8988T (cell line): ENCODE results near the gene IMMP1L.
A peak's percentile ranks its signal among the peaks of the same experiment; 100 is the strongest.
"Not testable (repeated sequence)": the region's sequence is repeated elsewhere in the genome, so short reads cannot be mapped to it uniquely, and the experiment has no call there.

Experiments used
- DNase-seq: peaks from one replicate; pipeline ENCODE4 v3.0.0; 2011

IMMP1L gene

GRCh38 chr11:31509429-31510345 lies at the start of gene IMMP1L, which contains the start of gene ELP4:
Gene IMMP1L, minus strand, starts transcription at chr11:31509622. Its CDS starts 46,346 bp downstream, at chr11:31463276.
Gene ELP4, plus strand, starts transcription at chr11:31509767. Its CDS starts 18 bp downstream, at chr11:31509785.
- DNase-seq = peak; percentile 76

- DNase-seq = no peak
Observed at GRCh38 chr11:31558001-31558400, 48.6 kb upstream of the IMMP1L start.

GRCh38 chr11:31555938-31556337 lies 46.5 kb upstream of the IMMP1L start:
- DNase-seq = no peak

GRCh38 chr11:31542862-31543261 lies 33.4 kb upstream of the IMMP1L start:
- DNase-seq = no peak

- no peak for DNase-seq
Observed at GRCh38 chr11:31535479-31535878, 26.1 kb upstream of the IMMP1L start.

GRCh38 chr11:31531293-31531692 lies 21.9 kb upstream of the IMMP1L start:
- DNase-seq = no peak

GRCh38 chr11:31529701-31530100 lies 20.3 kb upstream of the IMMP1L start:
- no peak for DNase-seq

GRCh38 chr11:31529189-31529588 lies 19.8 kb upstream of the IMMP1L start:
- no peak for DNase-seq

GRCh38 chr11:31521497-31522150 lies 12.2 kb upstream of the IMMP1L start:
- no peak for DNase-seq

GRCh38 chr11:31512117-31512516 lies 2.7 kb upstream of the IMMP1L start:
- no peak for DNase-seq

GRCh38 chr11:31509051-31509428 lies 382 bp downstream of the IMMP1L start:
- no peak for DNase-seq

GRCh38 chr11:31500560-31500959 lies 8.9 kb downstream of the IMMP1L start:
- DNase-seq = no peak

GRCh38 chr11:31499576-31500178 lies 9.7 kb downstream of the IMMP1L start:
- no peak for DNase-seq

- DNase-seq = not testable (repeated sequence)
Observed at GRCh38 chr11:31493762-31494161, 15.7 kb downstream of the IMMP1L start.

GRCh38 chr11:31493235-31493634 lies 16.2 kb downstream of the IMMP1L start:
- DNase-seq = no peak

GRCh38 chr11:31492320-31492913 lies 17.0 kb downstream of the IMMP1L start:
- DNase-seq = no peak

- no peak for DNase-seq
Observed at GRCh38 chr11:31487848-31488247, 21.6 kb downstream of the IMMP1L start.

GRCh38 chr11:31484497-31484896 lies 24.9 kb downstream of the IMMP1L start:
- no peak for DNase-seq

- no peak for DNase-seq
Observed at GRCh38 chr11:31480930-31481329, 28.5 kb downstream of the IMMP1L start.

GRCh38 chr11:31479066-31479465 lies 30.4 kb downstream of the IMMP1L start:
- DNase-seq = no peak

GRCh38 chr11:31478223-31478590 lies 31.2 kb downstream of the IMMP1L start:
- DNase-seq = no peak

- DNase-seq = no peak
Observed at GRCh38 chr11:31477528-31478222, 31.7 kb downstream of the IMMP1L start.

- no peak for DNase-seq
Observed at GRCh38 chr11:31474083-31474482, 35.3 kb downstream of the IMMP1L start.
